ENCODE data around the gene IFT57. TPM values are rescaled to one million over a fixed set of nuclear protein-coding genes. Genes with fewer than 3 reads are reported as not detected.

The IFT57 gene
- total RNA-seq, 1 experiment from 2014 or later, result 17.6 TPM

GRCh38 chr3:108180194-108180593 is 42.0 kb downstream of the IFT57 start:
- Histone ChIP-seq H3K36me3 (ENCODE audit: control insufficient read depth, insufficient read depth, low read length) (no peaks in the 10 kb centered on the region), H3K27me3 (replicated peaks; ENCODE audit: control insufficient read depth, insufficient read depth, low read length) (no peaks in the 10 kb centered on the region), H3K4me1 (no peaks in the 10 kb centered on the region), H3K4me3 (ENCODE audit: low read depth, low read length) (no peak overlapping the region), H3K9me3 (no peaks in the 10 kb centered on the region)
- DNase-seq, result no peak
- no peaks in the 10 kb centered on the region for H3K4me1 Mint-ChIP-seq (ENCODE audit: low read depth, unreplicated experiment)
- H3K9me3 Mint-ChIP-seq (ENCODE audit: unreplicated experiment), result no peaks in the 10 kb centered on the region
- H3K36me3 Mint-ChIP-seq (ENCODE audit: insufficient read depth, unreplicated experiment), result no peaks in the 10 kb centered on the region
- no peak overlapping the region for H3K27ac Mint-ChIP-seq (ENCODE audit: unreplicated experiment)
- ChIA-PET POLR2A (no interaction called here), CTCF (no interaction called here)
- TF ChIP-seq CTCF (IDR thresholded peaks at IDR 0.05; ENCODE audit: insufficient read depth in 1 of 2, low read depth in 1 of 2, low read length in 1 of 2, severe bottlenecking in 1 of 2, unreplicated experiment in 1 of 2), result no peak
- H3K4me3 Mint-ChIP-seq (ENCODE audit: unreplicated experiment), result no peak overlapping the region
- intact Hi-C loops (cut with micrococcal nuclease; ENCODE audit: unreplicated experiment), result no loop called here
- no peaks in the 10 kb centered on the region for H3K27me3 Mint-ChIP-seq (ENCODE audit: insufficient read depth, unreplicated experiment)
- BruUV-seq (replicated peaks), result no TSS peak

- Histone ChIP-seq H3K9me3 (no peaks in the 10 kb centered on the region), H3K27me3 (replicated peaks; ENCODE audit: control insufficient read depth, insufficient read depth, low read length) (no peaks in the 10 kb centered on the region), H3K4me1 (no peaks in the 10 kb centered on the region), H3K4me3 (ENCODE audit: low read depth, low read length) (no peak overlapping the region), H3K36me3 (ENCODE audit: control insufficient read depth, insufficient read depth, low read length) (no peaks in the 10 kb centered on the region)
- H3K4me1 Mint-ChIP-seq (ENCODE audit: low read depth, unreplicated experiment), result no peaks in the 10 kb centered on the region
- intact Hi-C loops (cut with micrococcal nuclease; ENCODE audit: unreplicated experiment), result no loop called here
- no peak for DNase-seq
- CTCF ChIA-PET, result interaction anchor here (0.5 to 0.7 kb wide), 2 partner anchors 25 to 549 kb away, joined by 3 read pairs; no protein-coding TSS in a partner anchor
- H3K9me3 Mint-ChIP-seq (ENCODE audit: unreplicated experiment), result no peaks in the 10 kb centered on the region
- H3K36me3 Mint-ChIP-seq (ENCODE audit: insufficient read depth, unreplicated experiment), result no peaks in the 10 kb centered on the region
- TF ChIP-seq CTCF (IDR thresholded peaks at IDR 0.05; ENCODE audit: insufficient read depth in 1 of 2, low read depth in 1 of 2, low read length in 1 of 2, severe bottlenecking in 1 of 2, unreplicated experiment in 1 of 2), result no peak
- POLR2A ChIA-PET, result no interaction called here
- no peaks in the 10 kb centered on the region for H3K27me3 Mint-ChIP-seq (ENCODE audit: insufficient read depth, unreplicated experiment)
- no TSS peak for BruUV-seq (replicated peaks)
- H3K4me3 Mint-ChIP-seq (ENCODE audit: unreplicated experiment), result no peak overlapping the region
- no peak overlapping the region for H3K27ac Mint-ChIP-seq (ENCODE audit: unreplicated experiment)
Measured at GRCh38 chr3:108178676-108179075, 43.5 kb downstream of the IFT57 start.

GRCh38 chr3:108177536-108177935 is 44.7 kb downstream of the IFT57 start:
- Mint-ChIP-seq H3K27ac (ENCODE audit: unreplicated experiment) (no peak overlapping the region), H3K27me3 (ENCODE audit: insufficient read depth, unreplicated experiment) (no peaks in the 10 kb centered on the region), H3K36me3 (ENCODE audit: insufficient read depth, unreplicated experiment) (no peaks in the 10 kb centered on the region), H3K4me3 (ENCODE audit: unreplicated experiment) (no peak overlapping the region), H3K4me1 (ENCODE audit: low read depth, unreplicated experiment) (no peaks in the 10 kb centered on the region), H3K9me3 (ENCODE audit: unreplicated experiment) (no peaks in the 10 kb centered on the region)
- Histone ChIP-seq H3K36me3 (ENCODE audit: control insufficient read depth, insufficient read depth, low read length) (no peaks in the 10 kb centered on the region), H3K9me3 (no peaks in the 10 kb centered on the region), H3K4me1 (no peaks in the 10 kb centered on the region), H3K4me3 (ENCODE audit: low read depth, low read length) (no peak overlapping the region), H3K27me3 (replicated peaks; ENCODE audit: control insufficient read depth, insufficient read depth, low read length) (no peaks in the 10 kb centered on the region)
- intact Hi-C loops (cut with micrococcal nuclease; ENCODE audit: unreplicated experiment), result no loop called here
- no TSS peak for BruUV-seq (replicated peaks)
- CTCF ChIA-PET, result no interaction called here
- no peak for TF ChIP-seq CTCF (IDR thresholded peaks at IDR 0.05; ENCODE audit: insufficient read depth in 1 of 2, low read depth in 1 of 2, low read length in 1 of 2, severe bottlenecking in 1 of 2, unreplicated experiment in 1 of 2)
- no peak for DNase-seq
- POLR2A ChIA-PET, result no interaction called here
